Renal cortex interstitium (tissue), 11 donors: ENCODE measurements around the gene ADGB. TPM values are rescaled to one million over a fixed set of nuclear protein-coding genes. Genes with fewer than 3 reads are reported as not detected.
"Not testable (repeated sequence)": the region's sequence is repeated elsewhere in the genome, so short reads cannot be mapped to it uniquely, and the experiment has no call there.

ENCODE experiments used
- DNase-seq, 11 donors: peaks; one replicate each; pipeline ENCODE4 v3.0.0-alpha.2; 2013; ENCODE audit warnings: low read depth in 9 of 11, low spot score in 4 of 11; ENCODE audit errors: extremely low read depth in 1 of 11
- polyA plus RNA-seq, 3 donors: library from polyadenylated mRNA; unstranded; fragments of 120-200 nt; gene quantifications; one replicate each; pipeline ENCODE4 v1.2.1, GENCODE V29; 2013; ENCODE audit not compliant: insufficient read length in 3 of 3

Gene ADGB
- polyA plus RNA-seq, 3 donors, result 0.24 to 0.65 (median 0.46) TPM

DNA sequence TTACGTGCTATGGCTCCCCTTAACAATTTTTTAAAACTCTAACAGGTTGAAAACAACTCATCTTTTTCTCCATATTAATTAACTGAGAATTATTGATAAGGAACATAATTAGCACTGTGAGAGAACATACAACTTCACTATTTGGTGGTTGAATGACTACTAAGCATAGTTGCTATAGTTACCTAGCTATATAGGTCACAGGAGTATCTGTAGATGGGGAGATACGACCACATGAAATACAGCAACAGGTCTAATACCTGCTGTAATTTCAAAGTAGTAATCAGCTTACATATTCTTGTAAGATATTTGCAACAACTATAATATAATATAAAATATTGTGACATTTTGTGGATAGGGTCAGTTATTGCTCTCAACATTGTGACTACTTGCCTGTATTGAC is 102.9 kb downstream of the ADGB start:
- DNase-seq, result no peak

DNA sequence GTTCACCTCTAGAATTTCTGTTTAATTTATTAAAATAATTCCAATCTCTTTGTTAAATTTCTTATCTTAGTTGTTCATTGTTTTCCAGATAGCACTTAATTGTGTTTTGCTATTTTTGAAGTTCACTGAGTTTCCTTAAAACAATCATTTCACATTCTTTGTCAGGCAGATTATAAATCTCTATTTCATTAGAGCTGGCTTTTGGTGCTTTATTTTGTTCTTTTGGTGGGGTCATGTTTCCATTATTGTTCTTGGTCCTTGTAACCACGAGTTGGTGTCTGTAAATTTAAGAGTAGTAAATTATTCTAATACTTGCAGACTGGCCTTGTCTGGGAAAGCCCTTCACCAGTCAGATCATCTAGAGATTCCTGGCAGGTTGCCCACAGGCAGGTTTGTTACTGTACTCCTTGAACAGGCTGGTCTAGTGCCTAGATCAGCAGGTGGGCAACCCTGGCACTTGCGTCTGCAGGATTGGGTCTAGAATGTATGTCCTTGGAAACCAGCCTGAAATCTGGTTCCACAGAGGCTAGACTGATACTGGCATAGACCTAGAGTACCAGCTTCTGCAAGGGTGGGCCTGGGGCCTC is 110.4 kb downstream of the ADGB start:
- no peak for DNase-seq

GRCh38 chr6:146719387-146719786 is 120.6 kb downstream of the ADGB start:
- DNase-seq, result no peak

DNA sequence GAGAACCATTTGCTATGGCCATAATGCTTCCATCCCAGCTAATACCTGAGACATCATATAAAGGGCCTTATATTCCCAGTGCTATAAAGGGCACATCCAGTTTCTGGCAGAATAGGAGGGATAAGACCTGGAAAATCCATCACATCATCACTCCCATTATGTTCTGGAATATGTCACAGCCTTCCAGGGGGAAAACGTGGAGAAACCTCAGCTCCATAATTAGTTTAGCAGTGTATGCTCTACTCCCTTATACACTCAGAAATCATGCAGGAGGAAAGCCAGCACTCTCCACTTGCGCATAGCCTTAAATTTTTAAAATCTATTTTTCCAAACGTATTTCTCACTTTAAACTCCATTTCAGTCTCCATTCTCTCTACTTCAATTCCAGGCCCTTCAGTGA is 140.9 kb downstream of the ADGB start:
- DNase-seq, result no peak

DNA sequence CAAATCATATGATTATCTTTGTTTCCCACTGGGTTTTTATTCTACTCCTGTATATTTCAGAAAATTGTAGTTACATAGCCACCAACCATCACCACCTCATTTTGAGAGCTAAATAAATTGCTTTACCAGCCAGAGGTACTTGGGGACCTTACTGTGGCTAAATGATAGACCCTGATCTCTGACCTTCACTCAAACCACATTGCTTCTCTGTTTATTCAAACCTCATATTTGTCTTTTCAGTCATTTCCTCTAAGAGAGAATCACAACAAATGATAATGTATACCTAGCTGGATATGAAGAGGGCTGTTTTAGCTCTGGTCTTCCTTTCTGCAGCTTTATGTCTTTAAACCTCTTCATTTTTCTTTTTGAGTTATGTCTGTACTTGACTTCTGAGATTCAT is 142.8 kb downstream of the ADGB start:
- no peak for DNase-seq

GRCh38 chr6:146753306-146753705 is 154.5 kb downstream of the ADGB start:
- no peak for DNase-seq

DNA sequence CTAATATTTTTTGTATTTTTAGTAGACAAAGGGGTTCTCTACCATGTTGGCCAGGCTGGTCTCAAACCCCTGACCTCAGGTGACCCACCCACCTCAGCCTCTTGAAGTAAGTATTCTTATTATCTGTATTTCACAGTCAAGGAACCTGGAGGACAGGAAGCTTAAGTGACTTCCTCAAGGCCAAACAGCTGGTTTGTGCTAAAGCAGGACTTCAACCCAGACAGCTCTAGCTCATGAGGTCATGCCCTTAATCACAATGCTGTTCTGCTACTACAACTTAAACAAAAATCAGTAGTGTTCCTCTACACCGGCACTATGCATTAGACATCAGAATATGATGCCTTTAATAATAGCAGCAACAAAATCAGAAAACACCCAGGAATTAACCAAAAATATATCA is 168.9 kb downstream of the ADGB start:
- DNase-seq, result no peak

DNA sequence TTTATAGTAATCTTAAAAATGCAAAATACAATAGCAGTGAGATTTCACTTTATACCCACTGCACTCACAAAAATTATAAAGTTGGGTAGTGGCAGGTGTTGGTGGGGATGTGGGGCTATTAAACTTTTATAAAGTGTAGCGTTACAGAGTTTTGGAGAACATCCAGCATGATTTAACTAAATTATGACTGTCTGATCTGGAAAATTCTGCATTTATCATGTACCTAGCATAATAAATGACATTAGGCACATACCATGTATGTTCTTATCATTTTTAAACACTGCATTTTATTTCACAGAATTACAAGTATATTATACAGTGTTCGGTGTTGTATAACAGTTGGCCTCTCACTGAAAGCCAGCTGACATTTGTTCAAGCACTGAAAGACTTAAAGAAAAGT is 169.9 kb downstream of the ADGB start:
- DNase-seq, result no peak

DNA sequence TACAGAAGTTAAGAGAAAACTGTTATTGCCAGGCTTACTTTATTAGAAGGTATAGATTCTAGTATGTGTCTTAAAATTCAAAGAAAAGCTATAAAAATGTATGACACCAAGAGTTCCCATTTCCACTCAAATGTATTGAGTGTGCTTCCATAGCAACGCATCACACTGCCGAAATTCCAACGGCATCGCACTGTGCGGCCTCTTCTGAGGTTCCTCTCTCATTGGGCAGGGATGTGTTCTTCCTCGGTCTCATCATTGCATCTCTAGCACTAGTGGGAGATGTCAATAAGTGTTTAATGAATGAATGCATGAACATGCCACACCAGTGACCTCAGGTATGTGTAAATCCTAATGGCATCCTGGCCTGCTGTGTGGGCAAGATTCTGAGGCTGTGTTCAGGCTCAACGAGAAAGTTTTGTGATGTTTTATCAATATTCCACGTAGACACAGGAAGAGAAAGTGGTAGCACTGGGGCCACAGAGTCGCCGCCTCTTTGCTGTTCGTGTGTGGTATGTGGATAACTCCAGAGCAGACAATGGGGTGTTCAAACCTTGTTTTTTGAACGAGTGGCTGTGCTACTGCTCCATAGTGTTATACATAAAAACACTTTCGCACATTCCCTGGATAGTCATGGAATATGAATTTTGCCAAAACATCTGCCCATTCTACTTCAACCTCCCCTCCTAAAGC is 171.6 kb downstream of the ADGB start:
- no peak for DNase-seq

- DNase-seq, result peak in 1 of 11 donors; percentile 17
Observed at GRCh38 chr6:146770965-146771735, 172.4 kb downstream of the ADGB start.

GRCh38 chr6:146775220-146775619 is 176.4 kb downstream of the ADGB start:
- DNase-seq, result no peak

DNA sequence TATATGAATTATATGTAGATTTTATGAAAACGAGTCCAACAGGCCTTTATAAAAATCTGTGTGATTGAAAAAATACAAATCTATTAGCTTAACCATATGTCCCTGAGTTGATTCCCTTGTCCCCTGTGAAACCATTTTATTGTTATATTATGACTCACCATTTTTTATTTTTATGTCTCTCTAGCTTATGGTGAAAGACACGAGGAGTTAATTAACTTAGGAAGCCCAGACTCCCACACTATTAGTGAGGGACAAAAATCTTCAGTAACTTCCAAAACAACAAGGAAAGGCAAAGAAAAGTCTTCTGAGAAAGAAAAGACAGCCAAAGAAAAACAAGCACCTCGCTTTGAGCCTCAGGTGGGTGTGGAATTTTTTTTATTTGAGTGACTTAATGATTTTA is 183.1 kb downstream of the ADGB start:
- DNase-seq, result no peak

DNA sequence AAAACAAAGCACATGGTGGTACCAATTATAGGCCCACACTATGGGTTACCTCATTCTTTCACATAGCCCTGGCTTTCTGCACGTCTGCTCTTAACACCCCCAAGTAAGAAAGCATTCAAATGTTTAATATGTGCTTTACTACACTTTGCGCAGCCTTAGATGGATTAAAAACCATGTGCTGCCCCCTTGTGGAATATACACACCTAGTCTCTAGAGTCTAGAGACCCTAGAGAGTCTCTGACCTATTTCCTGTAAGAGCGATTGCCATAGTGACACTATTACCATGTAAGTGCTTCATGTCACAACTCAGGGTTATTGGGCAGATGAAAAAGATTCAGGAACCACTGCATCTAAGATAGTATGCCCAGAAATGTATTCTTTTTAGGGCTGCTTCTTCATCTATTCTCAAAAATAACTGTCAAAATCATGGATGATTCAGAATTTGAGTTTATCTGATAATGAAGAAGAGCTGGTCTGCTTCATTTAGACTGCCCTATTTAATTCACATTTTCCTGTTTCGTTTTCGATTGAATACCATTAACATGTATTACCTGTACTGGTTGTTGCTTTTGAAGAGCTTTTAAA is 186.3 kb downstream of the ADGB start:
- DNase-seq, result peak in 1 of 11 donors; percentile 8

GRCh38 chr6:146787876-146788508 is 189.2 kb downstream of the ADGB start:
- peak in 5 of 11 donors; percentile 12 to 28 (median 21) for DNase-seq

GRCh38 chr6:146790561-146791091 is 191.9 kb downstream of the ADGB start:
- DNase-seq, result no peak

- no peak for DNase-seq
Observed at GRCh38 chr6:146791930-146792329, 193.2 kb downstream of the ADGB start.

- not testable (repeated sequence) for DNase-seq
Observed at GRCh38 chr6:146793218-146793617, 194.4 kb downstream of the ADGB start.

DNA sequence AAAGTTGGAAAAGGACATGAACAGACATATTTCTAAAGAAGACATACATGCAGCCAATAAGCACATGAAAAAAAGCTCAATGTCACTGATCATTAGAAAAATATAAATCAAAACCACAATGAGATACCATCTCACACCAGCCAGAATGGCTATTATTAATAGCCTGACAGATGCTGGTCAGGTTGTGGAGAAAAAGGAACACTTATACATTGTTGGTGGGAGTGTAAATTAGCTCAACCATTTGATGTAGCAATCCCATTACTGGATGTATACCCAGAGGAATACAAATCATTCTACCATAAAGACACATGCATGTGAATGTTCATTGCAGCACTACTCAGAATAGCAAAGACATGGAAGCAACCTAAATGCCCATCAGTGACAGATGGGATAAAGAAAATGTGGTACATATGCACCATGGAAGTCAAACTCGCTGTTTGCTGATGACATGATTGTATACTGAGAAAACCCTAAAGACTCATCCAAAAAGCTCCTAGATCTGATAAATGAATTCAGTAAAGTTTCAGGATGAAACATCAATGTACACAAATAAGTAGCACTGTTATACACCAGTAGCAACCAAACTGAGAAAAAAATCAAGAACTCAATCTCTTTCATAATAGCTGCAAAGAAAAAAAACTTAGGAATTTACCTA is 196.8 kb downstream of the ADGB start:
- no peak for DNase-seq

GRCh38 chr6:146803167-146803566 is 204.4 kb downstream of the ADGB start:
- DNase-seq, result not testable (repeated sequence)
